GM19395 (cell line): ENCODE results near the gene CSNK1E.

ENCODE experiments used
- ATAC-seq: cut with Tn5 transposase; IDR thresholded peaks from one replicate; pipeline ENCODE4 v1.9.1; 2021; ENCODE audit warnings: mild to moderate bottlenecking, moderate library complexity; ENCODE audit not compliant: unreplicated experiment

Gene CSNK1E

GRCh38 chr22:38308791-38309498 lies 8.3 kb downstream of the CSNK1E start:
- ATAC-seq: no peak

GRCh38 chr22:38305471-38306448 lies 11.5 kb downstream of the CSNK1E start:
- peak; percentile 75 for ATAC-seq

GRCh38 chr22:38304526-38304925 lies 12.7 kb downstream of the CSNK1E start:
- ATAC-seq: no peak

- ATAC-seq: no peak
Measured at GRCh38 chr22:38303974-38304373, 13.3 kb downstream of the CSNK1E start.

- ATAC-seq: no peak
Measured at GRCh38 chr22:38302906-38303305, 14.3 kb downstream of the CSNK1E start.

- no peak for ATAC-seq
Measured at GRCh38 chr22:38300946-38301345, 16.3 kb downstream of the CSNK1E start.

- no peak for ATAC-seq
Measured at GRCh38 chr22:38300197-38300945, 16.9 kb downstream of the CSNK1E start.

- no peak for ATAC-seq
Measured at GRCh38 chr22:38299770-38300102, 17.5 kb downstream of the CSNK1E start.

GRCh38 chr22:38298312-38299005 lies 18.8 kb downstream of the CSNK1E start:
- ATAC-seq: no peak

- no peak for ATAC-seq
Measured at GRCh38 chr22:38296372-38296771, 20.9 kb downstream of the CSNK1E start.

- no peak for ATAC-seq
Measured at GRCh38 chr22:38295863-38296262, 21.4 kb downstream of the CSNK1E start.

- ATAC-seq: no peak
Measured at GRCh38 chr22:38295339-38295738, 21.9 kb downstream of the CSNK1E start.

GRCh38 chr22:38294193-38294592 lies 23.0 kb downstream of the CSNK1E start:
- ATAC-seq: no peak

GRCh38 chr22:38292694-38293093 lies 24.5 kb downstream of the CSNK1E start:
- no peak for ATAC-seq

- no peak for ATAC-seq
Measured at GRCh38 chr22:38291201-38291777, 25.9 kb downstream of the CSNK1E start.

- no peak for ATAC-seq
Measured at GRCh38 chr22:38290347-38290746, 26.9 kb downstream of the CSNK1E start.

- ATAC-seq: no peak
Measured at GRCh38 chr22:38289583-38290082, 27.6 kb downstream of the CSNK1E start.

GRCh38 chr22:38286915-38287669 lies 30.1 kb downstream of the CSNK1E start:
- no peak for ATAC-seq

- no peak for ATAC-seq
Measured at GRCh38 chr22:38285018-38285417, 32.2 kb downstream of the CSNK1E start.

GRCh38 chr22:38284042-38284402 lies 33.2 kb downstream of the CSNK1E start:
- no peak for ATAC-seq
